ENCODE measurements around the gene ACADL. TPM values are rescaled to one million over a fixed set of nuclear protein-coding genes. Genes with fewer than 3 reads are reported as not detected.

The ACADL gene
- total and polyA plus RNA-seq, 2 of the 13 experiments (the other 11 are each of a cell fraction or from before 2014, with no cell fraction given): not detected

- TF ChIP-seq PBX3 (CRISPR knock-in tag; IDR thresholded peaks at IDR 0.05; ENCODE audit: borderline replicate concordance) (peak; percentile 29; the same call in 1 of the 2 replicates), RFXANK (CRISPR knock-in tag; IDR thresholded peaks at IDR 0.05) (peak; percentile 59; the same call in 1 of the 2 replicates), KDM5A (IDR thresholded peaks at IDR 0.05; ENCODE audit: borderline replicate concordance, low read length) (peak; percentile 78; the same call in 1 of the 2 replicates), FOXP1 (IDR thresholded peaks at IDR 0.05) (no peak), FOXP1 (CRISPR knock-in tag; IDR thresholded peaks at IDR 0.05) (no peak; the same call in 1 of the 2 replicates), ZBTB2 (CRISPR knock-in tag; IDR thresholded peaks at IDR 0.05; ENCODE audit: low read depth) (no peak), ZNF703 (CRISPR knock-in tag; IDR thresholded peaks at IDR 0.05; ENCODE audit: borderline replicate concordance) (no peak), MNT (IDR thresholded peaks at IDR 0.05) (peak; percentile 97), FOXC1 (CRISPR knock-in tag; IDR thresholded peaks at IDR 0.05; ENCODE audit: borderline replicate concordance) (no peak), TFAP4 (IDR thresholded peaks at IDR 0.05; ENCODE audit: borderline replicate concordance, low read depth) (peak; percentile 13; the same call in 1 of the 2 replicates), ZFP37 (CRISPR knock-in tag; IDR thresholded peaks at IDR 0.05; ENCODE audit: borderline replicate concordance) (0 out of 2 replicates have a peak, but pooled peaks have one; percentile 29), HMGXB4 (CRISPR knock-in tag; IDR thresholded peaks at IDR 0.05; ENCODE audit: borderline replicate concordance in 1 of 2, low read depth in 1 of 2) (peak; percentile 47 to 70; a peak in 3 of 4 replicates), KDM6A (CRISPR knock-in tag; IDR thresholded peaks at IDR 0.05; ENCODE audit: low read depth) (no peak), ARID2 (CRISPR knock-in tag; IDR thresholded peaks at IDR 0.05; ENCODE audit: borderline replicate concordance) (peak; percentile 69; the same call in 1 of the 2 replicates), ZNF256 (CRISPR knock-in tag; conservative IDR thresholded peaks at IDR 0.05) (peak; percentile 82; the same call in 1 of the 2 replicates), ZNF776 (CRISPR knock-in tag; IDR thresholded peaks at IDR 0.05) (no peak), ZNF432 (CRISPR knock-in tag; IDR thresholded peaks at IDR 0.05; ENCODE audit: borderline replicate concordance) (no peak), TCF7 (IDR thresholded peaks at IDR 0.05; ENCODE audit: low read depth) (peak; percentile 40; the same call in 1 of the 2 replicates), ZNF18 (CRISPR knock-in tag; IDR thresholded peaks at IDR 0.05; ENCODE audit: insufficient replicate concordance) (peak; percentile 14), PHF20 (CRISPR knock-in tag; IDR thresholded peaks at IDR 0.05) (no peak)
Measured at GRCh38 chr2:210170446-210171303, 54.6 kb downstream of the ACADL start (continued).

All from HepG2 (cell line).